ENCODE results near the gene PPP4C. TPM values are rescaled to one million over a fixed set of nuclear protein-coding genes. Genes with fewer than 3 reads are reported as not detected.
"Not testable (repeated sequence)": the region's sequence is repeated elsewhere in the genome, so short reads cannot be mapped to it uniquely, and the experiment has no call there.

The PPP4C gene
- total RNA-seq, 2 donors from 2014 or later: 111 to 156 TPM

GRCh38 chr16:30122604-30123160, 46.9 kb downstream of the PPP4C start:
- H3K9ac ChIP-seq (ENCODE audit: low read depth in 2 of 2, low read length in 2 of 2): peak overlapping the region; percentile 99
- no peaks in the 10 kb centered on the region for H3K27me3 ChIP-seq
- peak overlapping the region; percentile 98 for H3K27ac ChIP-seq
- peaks cover 5% of the 10 kb centered on the region for H3K36me3 ChIP-seq
- intact Hi-C loops (cut with DNase I): no loop called here
- DNase-seq: peak; percentile 47
- no peaks in the 10 kb centered on the region for H3K9me3 ChIP-seq
- H3K4me3 ChIP-seq: peak overlapping the region; percentile 90
- no peak for TF ChIP-seq CTCF (IDR thresholded peaks at IDR 0.05)
- H3K4me1 ChIP-seq: peaks cover 16% of the 10 kb centered on the region

- peak overlapping the region; percentile 15 for H3K27ac ChIP-seq
- TF ChIP-seq CTCF (IDR thresholded peaks at IDR 0.05): no peak
- DNase-seq: no peak
- H3K27me3 ChIP-seq: no peaks in the 10 kb centered on the region
- no peaks in the 10 kb centered on the region for H3K9me3 ChIP-seq
- no peak overlapping the region for H3K9ac ChIP-seq (ENCODE audit: low read depth in 2 of 2, low read length in 2 of 2)
- H3K4me3 ChIP-seq: no peak overlapping the region
- intact Hi-C loops (cut with DNase I): no loop called here
- peaks cover 12% of the 10 kb centered on the region for H3K4me1 ChIP-seq
- no peaks in the 10 kb centered on the region for H3K36me3 ChIP-seq
Measured at GRCh38 chr16:30124985-30125379, 49.2 kb downstream of the PPP4C start.

- H3K36me3 ChIP-seq; H3K4me3 ChIP-seq; H3K9ac ChIP-seq (ENCODE audit: low read depth in 2 of 2, low read length in 2 of 2); H3K27ac ChIP-seq; H3K27me3 ChIP-seq; H3K9me3 ChIP-seq; intact Hi-C loops (cut with DNase I); DNase-seq: not testable (repeated sequence)
- peaks cover 12% of the 10 kb centered on the region for H3K4me1 ChIP-seq
Measured at GRCh38 chr16:30125690-30126089, 49.9 kb downstream of the PPP4C start.

- DNase-seq: no peak
- Histone ChIP-seq H3K9me3 (no peaks in the 10 kb centered on the region), H3K4me3 (no peak overlapping the region), H3K4me1 (peaks cover 3% of the 10 kb centered on the region), H3K36me3 (no peaks in the 10 kb centered on the region), H3K27me3 (no peaks in the 10 kb centered on the region), H3K27ac (no peak overlapping the region), H3K9ac (ENCODE audit: low read depth in 2 of 2, low read length in 2 of 2) (no peak overlapping the region)
- intact Hi-C loops (cut with DNase I): no loop called here
- TF ChIP-seq CTCF (IDR thresholded peaks at IDR 0.05): no peak
Measured at GRCh38 chr16:30127993-30128392, 52.2 kb downstream of the PPP4C start.

- H3K4me1 ChIP-seq: no peaks in the 10 kb centered on the region
- no peaks in the 10 kb centered on the region for H3K27me3 ChIP-seq
- no peaks in the 10 kb centered on the region for H3K36me3 ChIP-seq
- intact Hi-C loops (cut with DNase I): no loop called here
- TF ChIP-seq CTCF (IDR thresholded peaks at IDR 0.05): no peak
- DNase-seq: no peak
- H3K9ac ChIP-seq (ENCODE audit: low read depth in 2 of 2, low read length in 2 of 2): no peak overlapping the region
- H3K9me3 ChIP-seq: no peaks in the 10 kb centered on the region
- no peak overlapping the region for H3K4me3 ChIP-seq
- no peak overlapping the region for H3K27ac ChIP-seq
Measured at GRCh38 chr16:30131869-30132475, 56.2 kb downstream of the PPP4C start.

GRCh38 chr16:30132591-30132990, 56.8 kb downstream of the PPP4C start:
- intact Hi-C loops (cut with DNase I): no loop called here
- no peak for TF ChIP-seq CTCF (IDR thresholded peaks at IDR 0.05)
- no peaks in the 10 kb centered on the region for H3K4me1 ChIP-seq
- H3K27ac ChIP-seq: no peak overlapping the region
- H3K9ac ChIP-seq (ENCODE audit: low read depth in 2 of 2, low read length in 2 of 2): no peak overlapping the region
- H3K4me3 ChIP-seq: no peak overlapping the region
- no peak for DNase-seq
- H3K27me3 ChIP-seq: no peaks in the 10 kb centered on the region
- no peaks in the 10 kb centered on the region for H3K9me3 ChIP-seq
- no peaks in the 10 kb centered on the region for H3K36me3 ChIP-seq

Measured in colonic mucosa (tissue), 4 donors.